ENCODE data around the gene GNG2. TPM values are rescaled to one million over a fixed set of nuclear protein-coding genes. Genes with fewer than 3 reads are reported as not detected.

GNG2 gene
- total and polyA plus RNA-seq, 9 of the 15 experiments (the other 6 are each of a cell fraction or from before 2014, with no cell fraction given): 0.18 TPM; not detected in 8

GRCh38 chr14:51844081-51844881 lies 16.1 kb upstream of the GNG2 start:
- no TSS peak for BruUV-seq (replicated peaks)
- DNase-seq (ENCODE audit: extremely low read depth in 1 of 4, low spot score in 3 of 4) (no peak), ATAC-seq (no peak), FAIRE-seq (no peak)
- ChIA-PET CTCF (ENCODE audit: low intra/inter-chr PET ratio) (no interaction called here), POLR2A (interaction anchor here (0.7 kb wide), 1 partner anchor 360 kb away, joined by 3 read pairs; no protein-coding TSS in a partner anchor)
- WGBS (ENCODE audit: insufficient coverage, low coverage, missing lambda C conversion rate): 5% methylated on average over 6 of the region's 6 CpGs
- H3K9me1 ChIP-seq (ENCODE audit: control insufficient read depth, insufficient read depth, low read length): no peaks in the 10 kb centered on the region
- H2AFZ ChIP-seq (ENCODE audit: low read depth, low read length): no peak overlapping the region
- H3K79me2 ChIP-seq (ENCODE audit: control insufficient read depth, insufficient read depth, low read length): no peaks in the 10 kb centered on the region
- intact Hi-C loops (cut with micrococcal nuclease) (no loop called here), in situ Hi-C loops (cut with MboI) (no loop called here)
- H3K9ac ChIP-seq (ENCODE audit: insufficient read depth in 1 of 2, low read depth in 2 of 2, low read length in 2 of 2): no peak overlapping the region
- H3K9me3 ChIP-seq (replicated peaks; ENCODE audit: control insufficient read depth, insufficient read depth, low read depth, low read length): no peaks in the 10 kb centered on the region
- TF ChIP-seq, protein P1, sequence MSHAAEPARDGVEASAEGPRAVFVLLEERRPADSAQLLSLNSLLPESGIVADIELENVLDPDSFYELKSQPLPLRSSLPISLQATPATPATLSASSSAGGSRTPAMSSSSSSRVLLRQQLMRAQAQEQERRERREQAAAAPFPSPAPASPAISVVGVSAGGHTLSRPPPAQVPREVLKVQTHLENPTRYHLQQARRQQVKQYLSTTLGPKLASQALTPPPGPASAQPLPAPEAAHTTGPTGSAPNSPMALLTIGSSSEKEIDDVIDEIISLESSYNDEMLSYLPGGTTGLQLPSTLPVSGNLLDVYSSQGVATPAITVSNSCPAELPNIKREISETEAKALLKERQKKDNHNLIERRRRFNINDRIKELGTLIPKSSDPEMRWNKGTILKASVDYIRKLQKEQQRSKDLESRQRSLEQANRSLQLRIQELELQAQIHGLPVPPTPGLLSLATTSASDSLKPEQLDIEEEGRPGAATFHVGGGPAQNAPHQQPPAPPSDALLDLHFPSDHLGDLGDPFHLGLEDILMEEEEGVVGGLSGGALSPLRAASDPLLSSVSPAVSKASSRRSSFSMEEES (CRISPR knock-in tag; IDR thresholded peaks at IDR 0.05): no peak
- TF ChIP-seq ZNF41 (CRISPR knock-in tag; conservative IDR thresholded peaks at IDR 0.05) (no peak), CCAR2 (IDR thresholded peaks at IDR 0.05; ENCODE audit: low read depth, low read length) (no peak), TRIM24 (IDR thresholded peaks at IDR 0.05) (no peak), ZNF79 (CRISPR knock-in tag; IDR thresholded peaks at IDR 0.05; ENCODE audit: low read depth) (no peak), TAF9B (IDR thresholded peaks at IDR 0.05; ENCODE audit: partially characterized antibody) (no peak), HNRNPLL (IDR thresholded peaks at IDR 0.05; ENCODE audit: low read depth, low read length, poor library complexity, severe bottlenecking) (no peak), MCM5 (IDR thresholded peaks at IDR 0.05; ENCODE audit: low read depth) (no peak)
- TF ChIP-seq, protein P2, sequence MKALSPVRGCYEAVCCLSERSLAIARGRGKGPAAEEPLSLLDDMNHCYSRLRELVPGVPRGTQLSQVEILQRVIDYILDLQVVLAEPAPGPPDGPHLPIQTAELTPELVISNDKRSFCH (CRISPR knock-in tag; IDR thresholded peaks at IDR 0.05): no peak
- TF ChIP-seq, protein P2 (tag; IDR thresholded peaks at IDR 0.05): no peak
- H3K36me3 ChIP-seq (ENCODE audit: control insufficient read depth, insufficient read depth, low read length): no peaks in the 10 kb centered on the region
- H3K4me1 ChIP-seq (replicated peaks in 1 of 2; ENCODE audit: control insufficient read depth in 2 of 2, insufficient read depth in 2 of 2, low read length in 2 of 2): no peaks in the 10 kb centered on the region; a peak in 1 of 5 replicates
- H3K27me3 ChIP-seq (ENCODE audit: control insufficient read depth in 2 of 2, insufficient read depth in 2 of 2, low read length in 2 of 2): no peaks in the 10 kb centered on the region
- no peaks in the 10 kb centered on the region for H4K20me1 ChIP-seq (replicated peaks; ENCODE audit: control insufficient read depth, insufficient read depth, low read length)
- H3K4me2 ChIP-seq (ENCODE audit: insufficient read depth, low read length): no peak overlapping the region
- H3K27ac ChIP-seq (ENCODE audit: extremely low read depth, low read depth, low read length): no peak overlapping the region
- H3K4me3 ChIP-seq: no peak overlapping the region
